Measurements from ENCODE around the gene NEK3. TPM values are rescaled to one million over a fixed set of nuclear protein-coding genes. Genes with fewer than 3 reads are reported as not detected.

The NEK3 gene
- total and polyA plus RNA-seq, 2 of the 4 experiments (the other 2 are of a cell fraction), result 3.6 to 9.2 TPM

DNA sequence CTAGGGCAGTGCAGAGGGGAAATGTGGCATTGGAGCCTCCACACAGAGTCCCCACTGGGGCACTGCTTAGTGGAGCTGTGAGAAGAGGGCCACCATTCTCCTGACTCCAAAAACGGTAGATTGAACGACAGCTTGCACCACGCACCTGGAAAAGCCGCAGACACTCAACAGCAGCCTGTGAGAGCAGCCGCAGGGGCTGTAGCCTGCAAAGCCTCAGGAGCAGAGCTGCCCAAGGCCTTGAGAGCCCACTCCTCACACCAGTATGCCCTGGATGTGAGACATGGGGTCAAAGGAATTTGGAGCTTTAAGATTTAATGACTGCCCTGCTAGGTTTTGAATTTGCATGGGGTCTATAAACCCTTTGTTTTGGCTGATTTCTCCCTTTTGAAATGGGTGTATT, 62.2 kb downstream of the NEK3 start:
- in situ Hi-C loops (cut with MboI; ENCODE audit: low sequenced_read_pairs), result no loop called here
- no peaks in the 10 kb centered on the region for H3K9me3 ChIP-seq (ENCODE audit: control insufficient read depth, insufficient read depth, low read length)
- no peak for ATAC-seq (ENCODE audit: low read depth)

More for the DNA sequence above, 62.2 kb downstream of the NEK3 start:
- Histone ChIP-seq H2BK120ac (ENCODE audit: low read depth, low read length) (no peak overlapping the region), H3K18ac (ENCODE audit: low read depth, low read length) (no peak overlapping the region), H4K5ac (ENCODE audit: low read depth, low read length) (no peak overlapping the region), H3K9me1 (ENCODE audit: insufficient read depth, low read length) (no peaks in the 10 kb centered on the region), H4K20me1 (ENCODE audit: insufficient read depth, low read length) (no peaks in the 10 kb centered on the region), H3K4ac (ENCODE audit: low read depth, low read length) (no peak overlapping the region), H2BK15ac (ENCODE audit: low read depth, low read length) (no peak overlapping the region), H3K9ac (ENCODE audit: low read depth, low read length) (no peak overlapping the region), H3K27me3 (ENCODE audit: control insufficient read depth, insufficient read depth, low read length) (no peaks in the 10 kb centered on the region; the same call in none of the 2 replicates), H3K4me3 (ENCODE audit: insufficient read depth, low read depth, low read length) (no peak overlapping the region), H3K23ac (ENCODE audit: low read depth, low read length) (no peak overlapping the region), H4K8ac (ENCODE audit: low read depth in 2 of 2, low read length in 2 of 2) (no peak overlapping the region), H3K14ac (replicated peaks; ENCODE audit: low read depth, low read length) (no peak overlapping the region), H2AK5ac (ENCODE audit: low read depth, low read length) (no peak overlapping the region), H4K91ac (ENCODE audit: insufficient read depth, low read depth, low read length) (no peak overlapping the region), H2BK5ac (ENCODE audit: low read depth, low read length, poor library complexity, severe bottlenecking) (no peak overlapping the region), H2BK20ac (ENCODE audit: low read depth, low read length) (no peak overlapping the region), H3K56ac (ENCODE audit: extremely low read depth, insufficient read depth, low read length) (no peak overlapping the region), H3K36me3 (ENCODE audit: control insufficient read depth, insufficient read depth, low read length) (no peaks in the 10 kb centered on the region), H3K4me1 (ENCODE audit: control insufficient read depth, insufficient read depth, low read length) (no peaks in the 10 kb centered on the region), H3K27ac (ENCODE audit: insufficient read depth, low read length) (no peak overlapping the region), H3K4me2 (ENCODE audit: low read depth, low read length) (no peak overlapping the region), H3K79me1 (ENCODE audit: low read depth in 1 of 2, low read length in 2 of 2) (no peaks in the 10 kb centered on the region), H2AFZ (replicated peaks; ENCODE audit: low read length, poor library complexity) (no peak overlapping the region), H2AK9ac (replicated peaks; ENCODE audit: low read depth, low read length, poor library complexity) (no peak overlapping the region)
- CTCF ChIA-PET, result no interaction called here
- dilution Hi-C loops (cut with HindIII; ENCODE audit: low sequenced_read_pairs, unreplicated experiment), result no loop called here
- WGBS, 2 experiments (ENCODE audit: extremely low coverage in 2 of 2, insufficient read length in 1 of 2), result no CpG with 5 or more reads among the region's 5 CpGs
- no peak for TF ChIP-seq CHD1 (IDR thresholded peaks at IDR 0.05; ENCODE audit: low read depth, low read length)
- TF ChIP-seq, protein P1, sequence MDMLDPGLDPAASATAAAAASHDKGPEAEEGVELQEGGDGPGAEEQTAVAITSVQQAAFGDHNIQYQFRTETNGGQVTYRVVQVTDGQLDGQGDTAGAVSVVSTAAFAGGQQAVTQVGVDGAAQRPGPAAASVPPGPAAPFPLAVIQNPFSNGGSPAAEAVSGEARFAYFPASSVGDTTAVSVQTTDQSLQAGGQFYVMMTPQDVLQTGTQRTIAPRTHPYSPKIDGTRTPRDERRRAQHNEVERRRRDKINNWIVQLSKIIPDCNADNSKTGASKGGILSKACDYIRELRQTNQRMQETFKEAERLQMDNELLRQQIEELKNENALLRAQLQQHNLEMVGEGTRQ (IDR thresholded peaks at IDR 0.05; ENCODE audit: low read depth, low read length), result no peak
- no peak for TF ChIP-seq CEBPB (IDR thresholded peaks at IDR 0.05; ENCODE audit: low read depth, low read length)
- TF ChIP-seq RAD21 (IDR thresholded peaks at IDR 0.05; ENCODE audit: low read length), result no peak
- TF ChIP-seq RFX5 (IDR thresholded peaks at IDR 0.05; ENCODE audit: low read depth, low read length), result no peak
- no peak for TF ChIP-seq NFE2L2 (IDR thresholded peaks at IDR 0.05; ENCODE audit: low read depth, low read length)
- no peak for TF ChIP-seq BHLHE40 (IDR thresholded peaks at IDR 0.05; ENCODE audit: low read depth, low read length)
- no peak for TF ChIP-seq RCOR1 (IDR thresholded peaks at IDR 0.05; ENCODE audit: insufficient replicate concordance, low read length)
- TF ChIP-seq MAFK (IDR thresholded peaks at IDR 0.05; ENCODE audit: low read depth, low read length), result no peak
- no peak for TF ChIP-seq FOS (IDR thresholded peaks at IDR 0.05; ENCODE audit: low read depth, low read length)
- TF ChIP-seq SMC3 (IDR thresholded peaks at IDR 0.05; ENCODE audit: low read depth, low read length), result no peak
- no peak for TF ChIP-seq CTCF (conservative IDR thresholded peaks at IDR 0.05; ENCODE audit: low read depth, low read length)
- TF ChIP-seq, protein P2, sequence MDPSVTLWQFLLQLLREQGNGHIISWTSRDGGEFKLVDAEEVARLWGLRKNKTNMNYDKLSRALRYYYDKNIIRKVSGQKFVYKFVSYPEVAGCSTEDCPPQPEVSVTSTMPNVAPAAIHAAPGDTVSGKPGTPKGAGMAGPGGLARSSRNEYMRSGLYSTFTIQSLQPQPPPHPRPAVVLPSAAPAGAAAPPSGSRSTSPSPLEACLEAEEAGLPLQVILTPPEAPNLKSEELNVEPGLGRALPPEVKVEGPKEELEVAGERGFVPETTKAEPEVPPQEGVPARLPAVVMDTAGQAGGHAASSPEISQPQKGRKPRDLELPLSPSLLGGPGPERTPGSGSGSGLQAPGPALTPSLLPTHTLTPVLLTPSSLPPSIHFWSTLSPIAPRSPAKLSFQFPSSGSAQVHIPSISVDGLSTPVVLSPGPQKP (IDR thresholded peaks at IDR 0.05; ENCODE audit: borderline replicate concordance, low read depth, low read length), result no peak
- TF ChIP-seq POLR2A (IDR thresholded peaks at IDR 0.05; ENCODE audit: low read depth, low read length), result no peak
- TF ChIP-seq MAZ (IDR thresholded peaks at IDR 0.05; ENCODE audit: borderline replicate concordance, low read depth, low read length), result no peak
- TF ChIP-seq MXI1 (IDR thresholded peaks at IDR 0.05; ENCODE audit: borderline replicate concordance, low read depth, low read length), result no peak
- POLR2A ChIA-PET (ENCODE audit: unreplicated experiment), result no interaction called here
- no peak for DNase-seq
- BruUV-seq (replicated peaks), result no TSS peak
- intact Hi-C loops (cut with micrococcal nuclease), result no loop called here
